WTC11 (cell line): ENCODE data around the gene LAPTM4A.

Source experiments
- CREB1 ChIP-seq: sonication (generic); formaldehyde crosslinking; IDR thresholded peaks from 2 replicates; pipeline ENCODE4 v1.8.0; 2023; ENCODE audit warnings: mild to moderate bottlenecking, missing genetic modification reagents
- CTCF ChIP-seq: fragments of 200-600 bp; IDR thresholded peaks from 2 replicates; pipeline ENCODE4 v1.8.0; 2022; ENCODE audit warnings: antibody characterized with exemption
- SP1 ChIP-seq: sonication (generic); formaldehyde crosslinking; conservative IDR thresholded peaks from 2 replicates; pipeline ENCODE4 v1.8.1; 2022; ENCODE audit warnings: missing genetic modification reagents

- TF ChIP-seq CTCF = no peak
- TF ChIP-seq CREB1 = no peak
- no peak for TF ChIP-seq SP1 (CRISPR knock-in tag)
Measured at GRCh38 chr2:20080839-20081415, 29.5 kb upstream of the LAPTM4A start.
